ENCODE results near the gene PARD3. TPM values are rescaled to one million over a fixed set of nuclear protein-coding genes. Genes with fewer than 3 reads are reported as not detected.

PARD3 gene
- total RNA-seq, 1 donor = 42.1 TPM

DNA sequence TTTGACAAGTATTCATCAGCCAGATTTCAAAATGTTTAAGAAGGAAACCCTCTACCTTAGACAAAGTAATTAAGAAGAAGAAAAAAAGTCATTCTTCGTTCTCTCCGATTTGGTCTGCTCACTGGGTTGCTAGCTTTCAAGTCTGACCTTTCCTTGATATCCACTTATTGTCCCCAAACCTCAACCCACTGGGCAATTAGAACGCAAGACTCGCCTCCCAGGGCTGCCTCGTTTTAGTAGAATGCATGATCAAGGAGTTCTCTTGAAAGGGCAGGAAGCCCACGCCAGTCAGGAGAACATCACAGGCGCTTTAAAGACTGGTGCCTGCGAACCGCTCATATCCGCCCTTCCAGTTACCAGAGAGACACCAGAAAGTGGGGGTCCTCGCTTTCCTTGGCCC lies 637.7 kb downstream of the PARD3 start:
- TF ChIP-seq, protein P1, sequence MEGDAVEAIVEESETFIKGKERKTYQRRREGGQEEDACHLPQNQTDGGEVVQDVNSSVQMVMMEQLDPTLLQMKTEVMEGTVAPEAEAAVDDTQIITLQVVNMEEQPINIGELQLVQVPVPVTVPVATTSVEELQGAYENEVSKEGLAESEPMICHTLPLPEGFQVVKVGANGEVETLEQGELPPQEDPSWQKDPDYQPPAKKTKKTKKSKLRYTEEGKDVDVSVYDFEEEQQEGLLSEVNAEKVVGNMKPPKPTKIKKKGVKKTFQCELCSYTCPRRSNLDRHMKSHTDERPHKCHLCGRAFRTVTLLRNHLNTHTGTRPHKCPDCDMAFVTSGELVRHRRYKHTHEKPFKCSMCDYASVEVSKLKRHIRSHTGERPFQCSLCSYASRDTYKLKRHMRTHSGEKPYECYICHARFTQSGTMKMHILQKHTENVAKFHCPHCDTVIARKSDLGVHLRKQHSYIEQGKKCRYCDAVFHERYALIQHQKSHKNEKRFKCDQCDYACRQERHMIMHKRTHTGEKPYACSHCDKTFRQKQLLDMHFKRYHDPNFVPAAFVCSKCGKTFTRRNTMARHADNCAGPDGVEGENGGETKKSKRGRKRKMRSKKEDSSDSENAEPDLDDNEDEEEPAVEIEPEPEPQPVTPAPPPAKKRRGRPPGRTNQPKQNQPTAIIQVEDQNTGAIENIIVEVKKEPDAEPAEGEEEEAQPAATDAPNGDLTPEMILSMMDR (IDR thresholded peaks at IDR 0.05; ENCODE audit: insufficient read depth, low read length) = no peak
- DNase-seq (ENCODE audit: low read depth) = no peak
- no peak overlapping the region for H3K4me3 ChIP-seq (ENCODE audit: low read depth, low read length)

DNA sequence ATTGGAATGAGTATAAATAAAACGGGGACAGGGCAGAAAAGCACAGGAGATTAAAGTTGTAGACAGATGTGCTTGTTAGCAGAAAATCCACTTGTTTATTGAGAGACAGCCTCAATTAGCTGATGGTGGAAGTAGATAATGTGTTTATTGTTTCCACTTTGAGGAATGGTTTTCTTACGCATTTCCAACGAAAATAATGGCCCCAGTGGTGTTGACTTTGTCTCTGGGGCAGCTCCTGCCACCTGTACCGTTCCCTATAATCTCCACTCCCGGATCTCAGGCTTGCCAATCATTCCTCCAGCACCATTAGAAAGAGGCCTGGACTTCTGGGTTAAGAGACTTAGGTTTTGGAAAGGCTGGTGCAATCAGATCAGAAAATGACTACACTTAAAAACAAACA lies 638.7 kb downstream of the PARD3 start:
- no peak for DNase-seq (ENCODE audit: low read depth)
- H3K4me3 ChIP-seq (ENCODE audit: low read depth, low read length) = no peak overlapping the region
- TF ChIP-seq, protein P1 (IDR thresholded peaks at IDR 0.05; ENCODE audit: insufficient read depth, low read length) = no peak

DNA sequence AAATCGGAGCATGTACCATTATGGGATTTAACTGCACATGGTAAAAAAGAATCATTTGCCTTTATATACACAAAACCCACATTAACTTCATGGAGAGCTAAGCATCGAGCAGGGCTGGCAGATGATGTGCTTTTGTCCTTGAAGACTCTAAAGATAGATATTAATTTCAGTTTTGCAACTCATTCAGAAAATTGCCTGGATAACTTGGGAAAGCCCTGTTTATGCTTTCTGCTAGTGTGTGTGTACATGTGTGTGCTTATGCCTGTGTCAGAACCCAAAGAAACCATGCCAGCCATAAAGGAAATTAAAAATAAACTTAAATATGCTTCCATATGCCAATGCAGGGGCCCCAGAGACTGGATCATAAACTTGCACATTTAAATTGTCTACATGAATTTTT lies 640.0 kb downstream of the PARD3 start:
- no peak for DNase-seq (ENCODE audit: low read depth)
- TF ChIP-seq, protein P1 (IDR thresholded peaks at IDR 0.05; ENCODE audit: insufficient read depth, low read length) = no peak
- no peak overlapping the region for H3K4me3 ChIP-seq (ENCODE audit: low read depth, low read length)

DNA sequence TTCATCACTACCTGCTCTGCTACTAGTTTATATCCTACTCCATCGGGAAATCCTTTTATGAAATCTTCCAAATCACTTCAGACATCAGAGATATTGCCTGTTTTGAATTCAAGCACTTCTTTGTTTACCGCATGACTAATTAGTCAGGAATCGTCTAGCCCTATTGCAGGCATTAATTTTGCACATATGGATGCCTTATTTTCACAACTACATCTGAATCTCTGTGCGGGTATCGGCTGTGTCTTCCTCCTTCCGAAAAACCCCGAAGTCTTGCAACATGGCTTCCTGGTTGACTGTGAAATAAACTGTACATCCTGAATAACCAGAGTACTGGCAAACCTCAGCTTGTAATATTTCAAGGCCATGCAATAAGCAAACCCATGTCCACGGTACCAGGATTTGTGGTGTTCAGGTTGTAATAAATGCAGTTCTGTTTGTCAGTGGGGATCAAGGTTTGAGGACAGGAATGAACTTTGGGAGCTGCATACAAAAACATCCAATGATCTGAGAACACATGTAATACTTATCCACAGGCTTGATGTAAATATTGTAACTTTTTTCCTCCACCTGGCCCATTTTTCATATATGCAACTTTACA lies 642.1 kb downstream of the PARD3 start:
- no peak overlapping the region for H3K4me3 ChIP-seq (ENCODE audit: low read depth, low read length)
- DNase-seq (ENCODE audit: low read depth) = no peak
- TF ChIP-seq, protein P1 (IDR thresholded peaks at IDR 0.05; ENCODE audit: insufficient read depth, low read length) = no peak

DNA sequence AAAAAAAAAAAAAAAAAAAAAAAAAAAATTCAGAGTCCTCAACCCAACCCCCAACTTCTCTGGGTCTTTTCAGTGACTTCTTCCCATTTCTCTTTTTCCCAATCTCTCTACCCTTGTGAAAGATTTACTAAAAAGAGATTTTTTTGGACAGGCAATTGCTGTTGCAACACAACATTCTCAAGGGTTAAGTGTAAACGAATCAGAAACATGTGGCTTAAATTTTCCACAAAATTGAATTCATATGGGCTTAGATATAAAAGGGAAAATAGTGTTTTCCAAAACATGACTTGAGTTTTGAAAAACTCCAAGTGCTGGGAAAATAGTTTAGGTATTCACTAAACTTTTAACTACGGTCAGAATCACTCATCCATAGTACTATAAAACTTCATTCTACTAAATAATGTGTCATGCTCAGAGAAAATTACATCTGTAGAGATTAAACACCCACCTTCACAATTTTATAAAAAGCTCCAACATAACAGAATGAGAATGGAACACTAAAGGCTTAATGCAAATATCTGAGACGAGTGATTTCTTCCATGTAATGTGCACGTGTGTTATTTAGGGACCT lies 643.1 kb downstream of the PARD3 start:
- no peak overlapping the region for H3K4me3 ChIP-seq (ENCODE audit: low read depth, low read length)
- TF ChIP-seq, protein P1 (IDR thresholded peaks at IDR 0.05; ENCODE audit: insufficient read depth, low read length) = no peak
- peak; percentile 88 for DNase-seq (ENCODE audit: low read depth)

DNA sequence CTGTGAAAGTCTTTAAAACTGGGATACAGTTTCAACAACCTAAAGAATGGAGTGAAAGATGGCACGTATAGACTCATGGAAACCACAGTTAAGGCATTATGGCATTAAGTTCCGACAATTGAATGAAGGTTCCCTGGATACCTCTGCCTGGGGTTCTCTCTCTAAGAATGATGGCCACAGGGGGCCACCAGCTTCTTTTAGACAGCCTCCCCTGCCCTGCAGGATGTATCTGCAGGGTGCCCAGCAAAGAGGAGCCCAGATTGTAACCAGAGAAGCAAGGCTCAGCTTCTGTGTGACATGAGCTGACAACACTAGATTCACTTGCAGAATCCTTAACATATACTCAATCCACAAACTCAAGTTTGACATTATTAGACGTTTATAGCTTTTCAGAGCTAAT lies 645.4 kb downstream of the PARD3 start:
- TF ChIP-seq, protein P1 (IDR thresholded peaks at IDR 0.05; ENCODE audit: insufficient read depth, low read length) = no peak
- no peak for DNase-seq (ENCODE audit: low read depth)
- H3K4me3 ChIP-seq (ENCODE audit: low read depth, low read length) = no peak overlapping the region

DNA sequence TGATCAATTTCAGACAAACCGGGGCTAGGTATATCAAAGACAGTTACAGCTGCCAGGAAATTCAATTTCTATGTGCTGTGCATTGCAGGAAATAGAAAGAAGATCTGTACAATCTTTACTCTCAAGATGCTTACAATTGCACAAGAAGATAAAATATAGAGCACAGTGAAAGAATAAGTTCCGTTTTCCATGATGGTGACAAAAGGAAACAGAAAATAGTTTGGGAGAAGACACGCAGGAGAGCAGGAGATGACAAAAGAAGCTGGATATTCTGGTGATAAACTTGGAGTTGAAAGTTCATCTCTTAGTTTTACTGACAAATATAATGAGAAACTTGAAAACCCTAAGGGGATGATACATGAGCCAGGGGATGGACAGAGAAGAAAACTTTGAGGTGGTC lies 646.0 kb downstream of the PARD3 start:
- TF ChIP-seq, protein P1 (IDR thresholded peaks at IDR 0.05; ENCODE audit: insufficient read depth, low read length) = no peak

More for the DNA sequence above, 646.0 kb downstream of the PARD3 start:
- H3K4me3 ChIP-seq (ENCODE audit: low read depth, low read length) = no peak overlapping the region
- DNase-seq (ENCODE audit: low read depth) = no peak
